ENCODE measurements around the gene FOXD4. TPM values are rescaled to one million over a fixed set of nuclear protein-coding genes. Genes with fewer than 3 reads are reported as not detected.
"Not testable (repeated sequence)": the region's sequence is repeated elsewhere in the genome, so short reads cannot be mapped to it uniquely, and the experiment has no call there.

Gene FOXD4
- polyA plus RNA-seq, 1 donor = 0.62 TPM

DNA sequence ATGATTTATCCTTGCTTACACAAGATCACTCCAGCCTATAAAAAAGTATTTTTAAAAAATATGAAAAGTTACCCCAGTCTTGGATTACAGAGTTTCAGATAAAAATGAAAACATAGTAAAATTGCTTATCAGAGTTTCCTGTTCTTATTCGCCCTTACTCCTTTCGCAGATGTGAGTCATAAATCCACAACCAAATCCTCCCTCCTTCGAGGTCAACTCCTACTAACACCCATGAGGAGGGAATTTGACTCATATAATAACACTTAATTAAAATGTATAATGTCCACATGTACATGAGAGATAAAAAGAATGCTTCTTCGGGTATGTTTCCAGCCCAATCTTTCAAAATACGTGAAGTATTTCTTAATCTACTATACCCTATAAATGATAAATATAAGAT lies 23.9 kb downstream of the FOXD4 start:
- DNase-seq = not testable (repeated sequence)

DNA sequence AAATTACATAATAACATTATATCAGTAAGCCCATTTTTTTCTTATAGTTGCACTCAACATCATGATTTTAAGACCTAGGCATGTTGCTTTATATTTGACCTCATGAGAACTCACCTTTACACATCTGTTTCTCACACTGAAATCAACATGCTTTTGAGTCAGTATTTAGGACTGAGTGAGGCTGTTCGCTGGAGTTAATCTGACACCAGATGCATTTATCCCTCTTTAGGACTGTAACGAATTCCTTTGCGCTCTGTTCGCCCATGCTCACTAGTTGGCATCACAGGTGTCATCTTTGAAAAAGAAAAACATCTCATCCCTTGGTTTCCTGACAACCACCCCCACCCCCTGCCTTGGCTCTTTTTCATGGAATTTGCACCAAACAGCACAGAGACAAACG lies 24.3 kb downstream of the FOXD4 start:
- DNase-seq = not testable (repeated sequence)

DNA sequence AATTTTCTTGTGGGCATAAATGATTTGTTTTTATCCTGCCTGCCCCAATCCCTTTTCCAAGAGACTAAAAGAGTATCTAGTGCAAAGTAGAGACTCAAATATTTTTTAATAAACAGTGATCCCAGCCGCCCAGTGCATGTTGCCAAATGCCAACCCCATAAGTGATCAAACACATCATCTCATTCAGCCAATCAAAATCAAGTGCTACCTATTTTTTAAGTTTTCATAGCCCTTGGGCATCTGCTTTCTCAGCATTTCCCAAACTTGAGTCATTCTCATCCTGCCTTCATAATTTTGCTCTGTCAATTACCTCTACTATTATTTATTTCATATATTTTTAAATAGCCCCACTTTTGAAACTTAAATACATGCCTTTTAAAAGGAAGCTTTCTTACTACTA lies 27.4 kb downstream of the FOXD4 start:
- DNase-seq = not testable (repeated sequence)

DNA sequence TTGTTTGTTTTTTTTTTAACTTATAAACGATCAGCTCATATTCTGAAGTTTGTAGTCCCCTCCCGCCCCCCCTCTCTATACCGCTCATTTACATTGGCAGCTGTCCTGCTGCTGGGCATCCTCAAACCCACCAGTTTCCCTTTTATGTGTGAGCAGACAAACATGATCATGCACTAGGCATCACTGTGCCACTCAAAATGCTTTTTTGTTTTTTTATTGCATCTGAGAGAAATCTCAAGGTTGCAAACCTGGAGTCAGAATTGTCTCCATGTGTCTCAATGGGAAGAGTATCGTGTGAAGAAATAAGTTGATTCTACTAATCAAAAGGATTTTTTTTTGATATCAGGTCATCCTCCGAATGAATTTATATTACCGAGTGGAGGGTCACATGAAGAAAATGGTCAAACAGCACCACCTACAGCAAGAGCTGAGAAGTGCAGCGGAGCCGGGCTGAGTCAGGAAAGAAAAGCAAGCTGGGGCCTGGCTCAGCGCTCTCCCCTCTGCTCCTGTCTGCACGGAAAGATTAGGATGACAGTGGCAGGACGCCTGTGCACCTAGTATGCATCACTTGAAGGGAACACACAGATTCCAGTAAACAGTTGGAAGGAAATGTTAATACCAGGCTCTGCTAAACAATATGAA lies 29.7 kb downstream of the FOXD4 start:
- DNase-seq = not testable (repeated sequence)

DNA sequence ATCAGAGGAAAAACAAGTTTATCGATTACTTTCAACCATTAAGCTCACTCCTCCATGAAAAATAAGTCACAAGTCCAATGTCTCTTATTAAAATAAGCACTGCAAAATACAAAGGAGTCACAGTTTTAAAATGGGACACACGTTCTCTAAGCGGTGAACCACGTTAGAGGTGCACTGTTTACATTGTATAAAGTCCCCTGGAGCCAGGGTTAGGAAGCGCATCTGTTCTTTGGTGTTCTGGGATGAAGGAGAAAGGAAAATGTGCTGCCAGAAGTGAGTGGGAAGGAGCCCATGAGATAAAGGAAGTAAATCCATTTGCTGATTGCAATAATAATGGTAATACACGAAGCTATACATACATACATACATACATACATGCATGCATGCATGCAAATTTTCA lies 30.4 kb downstream of the FOXD4 start:
- DNase-seq = not testable (repeated sequence)

DNA sequence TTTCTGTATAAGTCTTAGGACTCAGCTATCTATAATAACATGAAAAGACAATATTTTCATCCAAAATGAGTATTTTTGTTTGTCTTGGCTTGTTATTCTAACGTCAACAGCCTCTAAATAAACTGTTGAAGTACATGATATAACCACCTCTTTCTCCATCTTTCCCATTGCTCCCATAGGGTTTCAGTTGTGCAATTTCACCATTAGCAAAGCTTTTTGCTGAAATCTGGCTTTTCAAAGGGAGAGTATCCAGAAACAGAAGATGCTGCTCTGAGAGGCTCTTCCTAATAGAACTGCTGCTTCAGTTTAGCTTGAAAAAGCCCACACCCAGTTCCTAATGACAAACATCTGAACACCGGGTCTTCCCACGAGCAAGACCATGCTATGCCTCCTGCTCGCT lies 31.1 kb downstream of the FOXD4 start:
- DNase-seq = not testable (repeated sequence)

DNA sequence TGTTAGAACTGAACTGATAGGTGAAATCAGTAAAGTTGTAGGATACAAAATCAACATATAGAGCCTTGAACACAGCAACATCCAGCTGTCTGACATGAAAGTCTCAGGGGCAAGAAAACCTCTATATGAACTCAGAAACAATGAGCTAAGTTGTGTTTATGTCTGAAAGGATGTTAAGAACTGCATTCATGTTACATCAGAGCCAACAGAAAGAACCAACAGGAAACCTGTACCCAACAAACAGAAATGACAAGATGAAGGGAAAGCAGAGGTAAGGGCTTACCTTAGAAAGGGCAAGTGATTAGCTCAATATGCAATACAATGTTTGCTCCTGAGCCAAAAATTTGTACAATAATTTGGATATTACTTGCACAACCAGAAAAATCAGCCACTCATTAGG lies 31.5 kb downstream of the FOXD4 start:
- DNase-seq = not testable (repeated sequence)

DNA sequence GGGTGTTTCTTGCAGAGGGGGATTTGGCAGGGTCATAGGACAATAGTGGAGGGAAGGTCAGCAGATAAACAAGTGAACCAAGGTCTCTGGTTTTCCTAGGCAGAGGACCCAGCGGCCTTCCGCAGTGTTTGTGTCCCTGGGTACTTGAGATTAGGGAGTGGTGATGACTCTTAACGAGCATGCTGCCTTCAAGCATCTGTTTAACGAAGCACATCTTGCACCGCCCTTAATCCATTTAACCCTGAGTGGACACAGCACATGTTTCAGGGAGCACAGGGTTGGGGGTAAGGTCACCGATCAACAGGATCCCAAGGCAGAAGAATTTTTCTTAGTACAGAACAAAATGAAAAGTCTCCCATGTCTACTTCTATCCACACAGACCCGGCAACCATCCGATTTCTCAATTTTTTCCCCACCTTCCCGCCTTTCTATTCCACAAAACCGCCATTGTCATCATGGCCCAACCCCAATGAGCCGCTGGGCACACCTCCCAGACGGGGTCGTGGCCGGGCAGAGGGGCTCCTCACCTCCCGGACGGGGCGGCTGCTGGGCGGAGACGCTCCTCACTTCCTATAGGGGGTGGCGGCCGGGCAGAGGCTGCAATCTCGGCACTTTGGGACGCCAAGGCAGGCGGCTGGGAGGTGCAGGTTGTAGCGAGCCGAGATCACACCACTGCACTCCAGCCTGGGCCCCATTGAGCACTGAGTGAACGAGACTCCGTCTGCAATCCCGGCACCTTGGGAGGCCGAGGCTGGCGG lies 35.1 kb downstream of the FOXD4 start:
- not testable (repeated sequence) for DNase-seq

DNA sequence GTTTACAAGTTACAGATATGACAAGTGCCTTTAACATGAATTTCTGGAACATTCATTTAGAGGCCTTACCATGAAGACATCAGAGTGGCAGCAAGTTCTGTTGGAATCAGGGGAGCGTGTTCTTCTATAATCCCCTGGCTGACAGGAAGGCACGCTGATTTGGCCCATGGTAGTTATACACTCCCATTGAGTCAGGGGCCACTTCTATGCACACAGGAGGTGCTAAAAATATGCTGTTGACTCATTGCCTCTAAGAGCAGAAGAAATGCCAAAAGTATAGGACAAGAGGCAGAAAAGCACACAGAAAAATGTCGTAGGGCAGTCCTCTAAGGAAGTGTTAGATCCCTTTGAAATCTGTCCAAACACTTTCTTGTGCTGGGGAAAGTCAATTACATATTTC lies 39.9 kb downstream of the FOXD4 start:
- DNase-seq = not testable (repeated sequence)

DNA sequence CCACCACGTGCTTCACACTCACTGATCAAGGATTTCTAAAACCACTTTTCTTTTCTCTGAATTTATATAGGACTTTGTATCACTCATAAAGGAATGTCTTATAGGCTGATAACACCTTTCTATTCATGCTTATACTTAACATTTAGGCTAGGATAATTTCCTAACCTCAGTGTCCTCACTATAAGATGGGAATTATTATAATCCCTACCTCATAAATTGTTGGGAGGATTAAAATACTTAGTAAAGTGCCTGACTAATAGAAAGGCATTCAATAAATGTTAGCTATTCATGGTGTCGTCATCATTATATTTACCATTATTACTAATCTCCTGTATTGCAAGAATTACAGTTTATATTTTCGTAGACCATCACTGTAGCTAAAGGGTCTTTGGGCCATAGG lies 41.8 kb downstream of the FOXD4 start:
- DNase-seq = not testable (repeated sequence)

DNA sequence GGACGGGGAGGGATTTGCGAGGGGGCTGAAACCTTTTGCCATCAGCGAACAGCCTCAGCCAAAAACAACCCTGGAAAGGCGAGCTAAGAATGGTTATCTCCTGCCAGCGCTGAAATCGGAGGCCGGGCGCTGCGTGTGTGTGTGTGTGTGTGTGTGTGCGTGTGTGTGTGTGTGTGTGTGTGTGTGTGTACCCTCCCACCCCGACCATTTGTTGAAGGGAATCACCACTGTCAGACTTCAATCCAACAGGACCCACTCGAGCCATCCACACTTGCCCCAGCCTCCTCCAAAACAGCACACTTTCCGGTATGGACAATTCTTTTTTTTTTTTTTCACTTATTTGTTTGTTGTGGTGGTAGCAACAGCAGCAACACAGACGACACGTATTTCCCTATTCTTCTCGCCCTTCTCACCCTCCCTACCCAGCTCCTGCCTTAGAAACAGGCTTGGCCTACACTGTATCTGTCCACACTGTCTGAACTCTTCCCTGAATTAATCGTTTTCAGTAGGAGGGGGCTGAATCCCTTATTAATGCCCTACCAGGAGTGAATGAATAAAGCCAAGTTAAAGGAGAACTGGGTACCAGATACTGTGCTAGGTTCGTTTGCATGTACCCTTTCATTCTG lies 44.2 kb downstream of the FOXD4 start:
- not testable (repeated sequence) for DNase-seq

DNA sequence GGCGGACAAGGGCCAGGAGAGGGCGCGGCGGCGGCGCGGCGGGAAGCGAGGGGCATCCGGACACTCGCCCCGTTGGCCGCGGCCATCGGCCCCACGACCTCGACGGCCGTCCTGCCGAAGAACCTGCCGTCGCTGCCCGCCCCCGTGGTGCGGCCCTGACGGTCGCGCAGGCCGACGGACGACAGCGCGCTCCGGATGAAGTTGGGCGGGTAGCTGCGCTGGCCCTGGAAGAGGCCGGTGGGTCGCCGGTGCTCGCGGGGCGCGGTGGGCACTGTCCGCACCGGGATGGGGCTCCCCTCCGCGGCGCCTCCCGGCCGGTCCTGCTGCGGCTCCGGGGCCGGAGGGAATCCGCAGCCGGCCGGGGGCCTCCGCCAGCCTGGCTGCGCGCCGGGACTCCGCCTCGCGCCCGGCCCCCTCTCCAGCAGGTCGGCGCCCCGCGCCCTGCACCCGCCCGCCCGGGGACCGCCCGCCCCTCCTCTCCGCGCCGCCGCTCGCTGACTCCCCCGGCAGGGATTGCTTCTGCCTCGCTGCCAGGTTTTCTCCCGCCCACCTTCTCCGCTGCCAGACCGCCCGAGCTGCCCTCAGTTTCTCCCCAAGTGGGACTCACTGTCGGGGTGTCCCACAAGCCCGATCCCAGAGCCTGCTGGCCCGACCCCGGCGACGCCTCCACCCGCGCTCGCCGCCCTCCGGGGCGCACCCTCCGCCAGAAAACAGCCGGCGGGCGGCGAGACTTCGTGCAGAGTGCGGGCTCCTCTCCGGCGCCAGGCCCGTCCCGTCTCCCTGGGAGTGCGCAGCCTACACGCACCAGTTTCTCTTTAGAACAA lies 44.9 kb downstream of the FOXD4 start:
- peak; percentile 14 for DNase-seq

Other genes with a start within 250 kb of the FOXD4 start
- gene WASHC1, start 89.0 kb downstream of the FOXD4 start, polyA plus RNA-seq (ENCODE audit: insufficient read length) = 33.2 TPM
- gene ZNG1A, start 60.6 kb upstream of the FOXD4 start, polyA plus RNA-seq (ENCODE audit: insufficient read length) = 101 TPM
- 15.2 TPM for gene DOCK8, start 96.4 kb upstream of the FOXD4 start, polyA plus RNA-seq (ENCODE audit: insufficient read length)

Data from left kidney (tissue), 2 donors.